Smooth muscle cell (in vitro differentiated cells): ENCODE measurements around the gene POLR3E. TPM values are rescaled to one million over a fixed set of nuclear protein-coding genes. Genes with fewer than 3 reads are reported as not detected.

Source experiments
- DNase-seq: peaks from one replicate; lab custom pipeline; 2025; ENCODE audit not compliant: unreplicated experiment; lab: John Stamatoyannopoulos, UW
- H2AFZ ChIP-seq: fragments of 200-600 bp; sonication (generic); 2 replicates; pipeline ENCODE4 v1.6.0; 2016; ENCODE audit warnings: antibody characterized with exemption, low read depth, mild to moderate bottlenecking
- H3F3A ChIP-seq: fragments of 200-600 bp; sonication (generic); 2 replicates; pipeline ENCODE4 v1.6.0; 2017; ENCODE audit warnings: antibody characterized with exemption, low read depth
- H3K27ac ChIP-seq: fragments of 200-600 bp; sonication (generic); 2 replicates; pipeline ENCODE4 v1.5.1; 2016; ENCODE audit warnings: low read depth, mild to moderate bottlenecking
- H3K27me3 ChIP-seq: fragments of 200-600 bp; sonication (generic); 2 replicates; pipeline ENCODE4 v1.6.1; 2016; ENCODE audit warnings: low read depth, mild to moderate bottlenecking
- H3K36me3 ChIP-seq: fragments of 200-600 bp; sonication (generic); 2 replicates; pipeline ENCODE4 v1.5.1; 2016; ENCODE audit warnings: low read depth
- H3K4me1 ChIP-seq: fragments of 200-600 bp; sonication (generic); 2 replicates; pipeline ENCODE4 v1.5.1; 2016; ENCODE audit warnings: low read depth
- H3K4me2 ChIP-seq: fragments of 200-600 bp; sonication (generic); 2 replicates; pipeline ENCODE4 v1.6.0; 2016; ENCODE audit warnings: mild to moderate bottlenecking
- H3K4me3 ChIP-seq: fragments of 200-600 bp; sonication (generic); 2 replicates; pipeline ENCODE4 v1.5.1; 2016; ENCODE audit warnings: mild to moderate bottlenecking
- H3K79me2 ChIP-seq: fragments of 200-600 bp; sonication (generic); 2 replicates; pipeline ENCODE4 v1.6.0; 2016; ENCODE audit warnings: low read depth, mild to moderate bottlenecking
- H3K9ac ChIP-seq: fragments of 200-600 bp; sonication (generic); 2 replicates; pipeline ENCODE4 v1.6.0; 2016; ENCODE audit warnings: low read depth
- H3K9me3 ChIP-seq: fragments of 200-600 bp; sonication (generic); replicated peaks from 2 replicates; pipeline ENCODE4 v1.5.1; 2016; ENCODE audit warnings: low read depth
- H4K20me1 ChIP-seq: fragments of 200-600 bp; sonication (generic); 2 replicates; pipeline ENCODE4 v1.6.0; 2016; ENCODE audit warnings: low read depth
- WGBS: methylation state at CpG from one replicate; pipeline ENCODE4 v1.1.7; 2016; ENCODE audit warnings: low lambda C conversion rate; 5-methylcytosine and 5-hydroxymethylcytosine counted together
- polyA plus RNA-seq: library from polyadenylated mRNA; unstranded; fragments of >200 nt; fragmentation: Nextera tagmentation; extraction: Ambion mirVana; gene quantifications from 2 replicates; pipeline ENCODE4 v1.2.1, GENCODE V29; 2016
- total RNA-seq: library from RNA; depleted of rRNA; stranded (reverse); fragments of >200 nt; gene quantifications from 2 replicates; pipeline ENCODE4 v1.2.3, GENCODE V29; 2014
- TF ChIP-seq, protein P1 (sequence below): fragments of 200-600 bp; sonication (generic); IDR thresholded peaks from 2 replicates; pipeline ENCODE4 v1.5.1; 2017; ENCODE audit warnings: borderline replicate concordance, mild to moderate bottlenecking, antibody characterized with exemption; ENCODE audit not compliant: insufficient read depth, poor library complexity, severe bottlenecking

Gene POLR3E
- total and polyA plus RNA-seq, 2 experiments from 2014 or later = 13.9 to 31.2 TPM

DNA sequence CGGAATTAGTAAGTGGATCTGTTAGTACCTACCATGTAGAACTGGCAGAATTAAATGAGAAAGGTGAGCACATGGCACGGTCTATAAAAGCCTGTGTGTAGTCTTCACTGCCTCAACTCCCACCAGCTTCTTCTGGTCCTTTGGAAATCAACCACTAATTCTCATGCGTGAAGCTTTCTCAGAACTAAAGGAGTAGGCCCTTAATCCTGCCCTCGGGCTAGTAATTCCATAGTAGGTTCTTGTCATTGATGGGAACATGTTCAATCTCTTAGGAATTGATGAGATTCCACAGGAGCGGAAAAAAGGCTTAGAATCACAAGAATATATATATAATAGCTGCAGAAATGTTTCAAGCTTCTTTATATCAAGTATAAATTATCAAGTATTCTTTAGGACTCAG is 55.5 kb downstream of the POLR3E start:
- WGBS = 80% methylated on average over 5 of the region's 5 CpGs
- peaks cover 98% of the 10 kb centered on the region for H4K20me1 ChIP-seq
- peak overlapping the region; percentile 66 for H3K4me2 ChIP-seq
- H3K27ac ChIP-seq = peak overlapping the region; percentile 90
- DNase-seq = no peak
- TF ChIP-seq, protein P1, sequence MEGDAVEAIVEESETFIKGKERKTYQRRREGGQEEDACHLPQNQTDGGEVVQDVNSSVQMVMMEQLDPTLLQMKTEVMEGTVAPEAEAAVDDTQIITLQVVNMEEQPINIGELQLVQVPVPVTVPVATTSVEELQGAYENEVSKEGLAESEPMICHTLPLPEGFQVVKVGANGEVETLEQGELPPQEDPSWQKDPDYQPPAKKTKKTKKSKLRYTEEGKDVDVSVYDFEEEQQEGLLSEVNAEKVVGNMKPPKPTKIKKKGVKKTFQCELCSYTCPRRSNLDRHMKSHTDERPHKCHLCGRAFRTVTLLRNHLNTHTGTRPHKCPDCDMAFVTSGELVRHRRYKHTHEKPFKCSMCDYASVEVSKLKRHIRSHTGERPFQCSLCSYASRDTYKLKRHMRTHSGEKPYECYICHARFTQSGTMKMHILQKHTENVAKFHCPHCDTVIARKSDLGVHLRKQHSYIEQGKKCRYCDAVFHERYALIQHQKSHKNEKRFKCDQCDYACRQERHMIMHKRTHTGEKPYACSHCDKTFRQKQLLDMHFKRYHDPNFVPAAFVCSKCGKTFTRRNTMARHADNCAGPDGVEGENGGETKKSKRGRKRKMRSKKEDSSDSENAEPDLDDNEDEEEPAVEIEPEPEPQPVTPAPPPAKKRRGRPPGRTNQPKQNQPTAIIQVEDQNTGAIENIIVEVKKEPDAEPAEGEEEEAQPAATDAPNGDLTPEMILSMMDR = no peak
- H3F3A ChIP-seq = peaks cover 19% of the 10 kb centered on the region
- peaks cover 23% of the 10 kb centered on the region for H3K36me3 ChIP-seq
- H3K4me3 ChIP-seq = no peak overlapping the region
- H3K79me2 ChIP-seq = peaks cover 61% of the 10 kb centered on the region
- peak overlapping the region; percentile 74 for H3K9ac ChIP-seq
- no peaks in the 10 kb centered on the region for H3K9me3 ChIP-seq
- no peak overlapping the region for H2AFZ ChIP-seq
- H3K27me3 ChIP-seq = no peaks in the 10 kb centered on the region
- peaks cover 12% of the 10 kb centered on the region for H3K4me1 ChIP-seq

DNA sequence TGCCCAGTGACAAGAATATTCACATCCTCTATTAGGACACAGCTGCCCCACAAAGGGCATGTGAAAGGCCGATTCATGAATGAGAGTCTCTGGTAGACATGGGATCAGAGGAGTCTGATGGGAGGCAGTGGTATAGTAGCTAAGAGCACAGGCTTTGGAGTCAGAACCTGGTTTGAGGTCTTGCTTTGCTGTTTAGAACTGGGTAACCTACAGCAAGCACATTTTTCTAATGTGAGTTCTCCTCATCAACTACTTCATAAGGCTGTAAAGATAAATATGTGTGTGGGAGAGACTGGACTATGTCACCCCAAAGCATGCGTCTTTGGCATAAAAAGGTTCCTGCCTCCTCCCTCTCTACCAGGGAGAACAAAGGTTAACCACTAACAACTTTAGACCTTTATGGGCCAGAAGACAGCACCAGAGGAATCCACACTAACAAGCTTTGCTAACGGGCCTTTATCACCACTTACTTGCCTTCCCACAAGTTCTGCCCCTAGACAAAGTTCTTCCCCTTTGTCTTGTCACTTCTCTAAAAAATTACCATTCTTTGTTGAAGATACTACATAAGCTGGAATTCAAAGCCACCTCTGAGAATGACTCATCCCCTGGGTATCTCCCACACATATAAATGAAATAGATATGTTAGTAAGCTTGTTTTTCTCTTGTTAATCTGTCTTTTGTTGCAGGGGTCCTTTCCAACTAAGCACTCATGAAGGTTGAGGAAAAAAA is 56.1 kb downstream of the POLR3E start:
- H3K9me3 ChIP-seq = no peaks in the 10 kb centered on the region
- peak overlapping the region; percentile 66 for H3K4me2 ChIP-seq
- peaks cover 17% of the 10 kb centered on the region for H3K4me1 ChIP-seq
- H2AFZ ChIP-seq = no peak overlapping the region
- peaks cover 25% of the 10 kb centered on the region for H3F3A ChIP-seq
- no peaks in the 10 kb centered on the region for H3K27me3 ChIP-seq
- H3K36me3 ChIP-seq = peaks cover 23% of the 10 kb centered on the region
- TF ChIP-seq, protein P1 = no peak
- H3K27ac ChIP-seq = peak overlapping the region; percentile 90
- peaks cover 66% of the 10 kb centered on the region for H3K79me2 ChIP-seq
- peak overlapping the region; percentile 74 for H3K9ac ChIP-seq
- H3K4me3 ChIP-seq = no peak overlapping the region
- DNase-seq = no peak
- H4K20me1 ChIP-seq = peaks cover 98% of the 10 kb centered on the region
- WGBS = 18% methylated on average over 3 of the region's 3 CpGs

DNA sequence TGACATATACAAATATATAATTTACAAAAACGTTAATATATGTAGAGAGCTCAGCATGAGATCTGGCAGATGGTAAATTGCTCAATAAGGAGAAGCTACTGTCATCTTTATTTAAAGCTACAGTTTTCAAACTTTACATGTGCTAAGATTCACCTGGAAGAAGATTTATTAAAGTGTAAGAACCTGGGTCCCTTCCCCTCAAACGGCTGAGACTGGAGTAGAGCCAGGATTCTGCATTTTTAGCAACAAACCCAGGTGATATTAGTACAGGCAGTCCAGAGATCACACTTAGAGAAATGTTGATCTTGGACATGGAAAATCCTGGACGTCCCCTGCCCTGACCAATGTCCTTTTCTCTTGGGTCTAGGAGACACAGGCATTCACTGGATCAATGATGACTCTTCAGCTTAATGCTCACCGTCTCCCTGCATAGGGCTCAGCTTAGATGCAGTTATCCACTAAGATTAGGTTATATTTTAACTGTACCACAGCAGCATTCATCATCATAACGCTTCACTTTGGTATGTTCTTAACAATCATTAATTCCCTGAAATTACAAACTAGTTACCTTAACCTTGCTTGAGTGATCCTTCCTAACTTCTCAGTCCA is 56.8 kb downstream of the POLR3E start:
- no peak overlapping the region for H3K4me3 ChIP-seq
- H4K20me1 ChIP-seq = peaks cover 98% of the 10 kb centered on the region
- no peak for DNase-seq

More for the DNA sequence above, 56.8 kb downstream of the POLR3E start:
- peak overlapping the region; percentile 66 for H3K4me2 ChIP-seq
- H3K36me3 ChIP-seq = peaks cover 17% of the 10 kb centered on the region
- peaks cover 20% of the 10 kb centered on the region for H3F3A ChIP-seq
- no peak overlapping the region for H2AFZ ChIP-seq
- TF ChIP-seq, protein P1 = no peak
- peaks cover 73% of the 10 kb centered on the region for H3K79me2 ChIP-seq
- H3K9ac ChIP-seq = peak overlapping the region; percentile 74
- peaks cover 17% of the 10 kb centered on the region for H3K4me1 ChIP-seq
- WGBS = 39% methylated on average over 5 of the region's 5 CpGs
- H3K27me3 ChIP-seq = no peaks in the 10 kb centered on the region
- H3K9me3 ChIP-seq = no peaks in the 10 kb centered on the region
- H3K27ac ChIP-seq = peak overlapping the region; percentile 90
